ENCODE measurements around the gene MKLN1. TPM values are rescaled to one million over a fixed set of nuclear protein-coding genes. Genes with fewer than 3 reads are reported as not detected.
A peak's percentile ranks its signal among the peaks of the same experiment; 100 is the strongest.

Gene MKLN1
- total RNA-seq: 10 to 100 TPM; 46.7 to 56.2 TPM

DNA sequence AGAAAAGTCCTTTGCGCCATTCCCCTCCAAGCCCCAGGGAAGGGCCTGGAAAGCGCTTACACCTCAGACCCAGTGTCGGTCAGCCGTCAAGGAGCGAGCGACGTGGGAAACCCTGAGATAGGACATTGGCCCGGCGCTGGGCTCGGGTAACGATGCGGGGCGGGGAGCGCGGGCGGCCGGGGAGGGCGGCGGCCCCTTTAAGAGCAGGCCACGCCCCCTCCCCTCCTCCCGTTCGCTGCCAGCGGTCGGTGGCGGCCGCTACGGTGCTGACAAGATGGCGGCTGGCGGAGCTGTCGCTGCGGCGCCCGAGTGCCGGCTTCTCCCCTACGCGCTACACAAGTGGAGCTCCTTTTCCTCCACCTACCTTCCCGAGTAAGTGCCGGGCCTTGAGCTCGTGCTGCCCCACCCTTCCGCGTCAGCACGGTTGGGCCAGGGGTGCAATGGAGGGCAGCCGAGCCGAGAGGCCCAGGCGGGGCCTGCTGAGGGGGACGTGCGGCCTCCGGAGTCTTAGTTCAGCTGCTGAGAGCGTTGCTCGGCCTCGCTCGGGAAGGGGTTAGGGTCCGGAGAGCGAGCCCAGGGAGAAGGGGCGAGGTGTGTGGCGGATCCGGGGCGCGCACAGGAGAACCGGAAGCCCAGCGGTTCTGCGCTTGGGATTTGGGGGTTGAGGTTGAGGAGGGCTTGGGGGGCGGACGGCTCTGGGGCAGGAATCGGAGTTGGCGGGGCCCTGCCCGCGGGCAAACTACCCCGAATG is at the start of gene MKLN1:
Gene MKLN1, plus strand, starts transcription at position 251 of the 751 bp plus-strand sequence. Its CDS starts 24 bp downstream, at position 275.
- H3K4me3 Mint-ChIP-seq: peak within 1 kb of the TSS; percentile 92
- ATAC-seq: peak; percentile 99

GRCh38 chr7:131279044-131279443 is 48.6 kb upstream of the MKLN1 start:
- Mint-ChIP-seq H3K27ac (no peak overlapping the region), H3K4me1 (ENCODE audit: low read depth in 2 of 2) (no peaks in the 10 kb centered on the region), H3K9me3 (no peaks in the 10 kb centered on the region), H3K4me3 (no peak overlapping the region), H3K27me3 (peaks cover 0 to 4% of the 10 kb centered on the region in 2 donors), H3K36me3 (no peaks in the 10 kb centered on the region)
- ATAC-seq: no peak
- no peak for DNase-seq (ENCODE audit: low spot score)

More for the DNA sequence above, at the start of gene MKLN1:
- Mint-ChIP-seq H3K4me1 (ENCODE audit: low read depth in 2 of 2) (peaks cover 38 to 55% of the 10 kb centered on the region in 2 donors), H3K27ac (peak within 1 kb of the TSS; percentile 95 to 96), H3K27me3 (peaks cover 0 to 3% of the 10 kb centered on the region in 2 donors), H3K9me3 (no peaks in the 10 kb centered on the region), H3K36me3 (peaks cover 5% of the 10 kb centered on the region)
- peak; percentile 95 for DNase-seq (ENCODE audit: low spot score)

GRCh38 chr7:131281266-131282048 is 46.2 kb upstream of the MKLN1 start:
- Mint-ChIP-seq H3K4me1 (ENCODE audit: low read depth in 2 of 2) (no peaks in the 10 kb centered on the region), H3K36me3 (no peaks in the 10 kb centered on the region), H3K27me3 (no peaks in the 10 kb centered on the region), H3K27ac (no peak overlapping the region), H3K4me3 (no peak overlapping the region), H3K9me3 (no peaks in the 10 kb centered on the region)
- DNase-seq (ENCODE audit: low spot score) (no peak), ATAC-seq (no peak)

GRCh38 chr7:131284702-131285419 is 42.8 kb upstream of the MKLN1 start:
- ATAC-seq: no peak
- H3K27me3 Mint-ChIP-seq: no peaks in the 10 kb centered on the region
- no peak for DNase-seq (ENCODE audit: low spot score)
- no peak overlapping the region for H3K4me3 Mint-ChIP-seq
- H3K4me1 Mint-ChIP-seq (ENCODE audit: low read depth in 2 of 2): no peaks in the 10 kb centered on the region
- H3K9me3 Mint-ChIP-seq: no peaks in the 10 kb centered on the region
- H3K36me3 Mint-ChIP-seq: no peaks in the 10 kb centered on the region
- no peak overlapping the region for H3K27ac Mint-ChIP-seq

DNA sequence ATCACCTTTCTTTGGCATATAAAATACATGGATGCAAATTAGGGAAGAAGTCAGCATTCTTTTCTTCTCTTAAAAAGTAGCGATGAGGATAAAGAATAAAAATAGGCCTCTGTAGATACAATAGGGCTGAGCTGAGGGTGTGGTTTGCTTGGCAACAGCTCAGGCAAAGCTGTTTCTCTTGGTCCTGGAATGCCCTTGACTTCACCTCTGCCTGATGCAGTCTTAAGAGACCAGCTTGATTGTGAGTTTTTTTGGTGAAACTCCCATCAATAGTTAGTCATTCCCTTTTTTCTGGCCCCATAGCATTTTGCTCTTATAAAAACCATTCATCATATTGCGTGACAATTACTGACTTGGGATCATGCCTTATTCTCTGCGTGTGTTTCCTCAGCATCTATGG is 42.1 kb upstream of the MKLN1 start:
- no peaks in the 10 kb centered on the region for H3K27me3 Mint-ChIP-seq
- H3K9me3 Mint-ChIP-seq: no peaks in the 10 kb centered on the region
- no peak overlapping the region for H3K27ac Mint-ChIP-seq
- H3K4me3 Mint-ChIP-seq: no peak overlapping the region
- ATAC-seq: no peak
- no peak for DNase-seq (ENCODE audit: low spot score)
- no peaks in the 10 kb centered on the region for H3K4me1 Mint-ChIP-seq (ENCODE audit: low read depth in 2 of 2)
- no peaks in the 10 kb centered on the region for H3K36me3 Mint-ChIP-seq

DNA sequence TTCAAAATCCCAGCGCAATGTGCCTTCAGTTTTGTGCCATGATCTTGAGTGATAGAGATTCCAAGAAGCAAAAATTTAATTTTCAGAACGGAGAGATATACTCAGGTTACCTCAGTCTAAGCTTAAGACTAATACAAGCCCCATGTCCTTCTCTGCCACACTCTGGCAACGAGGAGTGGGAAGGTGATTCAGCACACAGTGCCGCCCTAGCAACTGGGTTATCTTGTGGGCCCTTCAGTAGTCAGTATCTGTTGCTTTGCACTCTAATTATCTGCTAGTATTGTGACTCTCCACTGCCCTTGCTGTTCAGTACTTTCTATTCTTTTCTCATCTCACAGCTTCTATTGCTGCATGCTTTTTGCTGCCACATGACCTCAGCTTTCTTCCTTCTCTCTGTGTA is 39.2 kb upstream of the MKLN1 start:
- Mint-ChIP-seq H3K4me3 (no peak overlapping the region), H3K27ac (no peak overlapping the region), H3K27me3 (no peaks in the 10 kb centered on the region), H3K36me3 (no peaks in the 10 kb centered on the region), H3K9me3 (no peaks in the 10 kb centered on the region), H3K4me1 (ENCODE audit: low read depth in 2 of 2) (no peaks in the 10 kb centered on the region)
- DNase-seq (ENCODE audit: low spot score) (no peak), ATAC-seq (no peak)

DNA sequence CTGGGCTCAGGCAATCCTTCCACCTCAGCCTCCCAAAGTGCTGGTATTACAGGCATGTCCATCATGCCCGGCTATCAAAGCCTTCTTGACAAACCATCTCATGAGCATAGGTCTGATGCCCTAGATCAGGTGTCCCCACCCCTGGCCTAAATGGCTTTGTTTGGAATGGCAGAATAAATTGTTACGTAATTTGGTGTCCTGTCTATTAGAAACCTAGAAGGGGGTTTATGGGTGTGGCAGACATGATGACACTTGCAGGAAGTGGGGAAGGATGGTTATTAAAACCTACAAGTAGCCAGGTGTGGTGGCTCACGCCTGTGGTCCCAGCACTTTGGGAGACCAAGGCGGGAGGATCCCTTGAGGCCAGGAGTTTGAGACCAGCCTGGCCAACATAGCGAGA is 38.6 kb upstream of the MKLN1 start:
- H3K27me3 Mint-ChIP-seq: peaks cover 0 to under 1% of the 10 kb centered on the region in 2 donors
- no peak overlapping the region for H3K27ac Mint-ChIP-seq
- ATAC-seq: no peak
- H3K36me3 Mint-ChIP-seq: no peaks in the 10 kb centered on the region
- H3K9me3 Mint-ChIP-seq: no peaks in the 10 kb centered on the region
- DNase-seq (ENCODE audit: low spot score): no peak
- no peak overlapping the region for H3K4me3 Mint-ChIP-seq
- H3K4me1 Mint-ChIP-seq (ENCODE audit: low read depth in 2 of 2): no peaks in the 10 kb centered on the region

DNA sequence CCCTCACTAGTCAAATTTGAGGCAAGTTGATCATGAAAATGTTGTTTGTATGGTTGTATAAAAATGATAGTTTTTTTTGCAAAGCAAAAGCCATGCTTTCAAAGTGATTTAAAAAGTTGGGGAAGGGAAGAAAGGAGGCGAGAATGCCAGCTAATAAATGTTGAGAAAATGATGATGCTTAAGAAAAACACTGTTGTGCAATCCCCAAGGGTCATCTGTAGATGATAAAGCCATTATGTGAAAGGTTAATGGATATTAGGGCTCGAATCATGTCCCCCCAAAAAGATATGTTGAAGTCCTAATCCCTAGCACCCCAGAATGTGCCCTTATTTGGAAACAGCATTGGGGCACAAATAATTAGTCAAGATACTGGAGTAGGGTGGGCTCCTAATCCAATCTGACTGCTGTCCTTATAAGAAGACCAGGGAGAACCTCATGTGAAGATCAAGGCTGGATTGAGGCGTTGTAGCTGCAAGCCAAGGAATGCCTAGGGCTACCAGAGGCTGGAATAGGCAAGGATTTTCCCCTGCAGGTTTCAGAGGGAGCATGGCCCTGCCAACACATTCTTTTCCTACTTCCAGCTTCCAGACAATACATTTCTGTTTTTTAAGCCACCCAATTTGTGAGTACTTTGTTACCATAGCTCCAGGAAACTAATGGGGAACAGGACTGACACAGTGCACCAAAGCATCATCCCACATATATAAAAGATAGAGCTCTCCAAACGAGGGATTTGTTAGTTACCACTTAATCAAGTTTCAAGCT is 35.4 kb upstream of the MKLN1 start:
- Mint-ChIP-seq H3K4me3 (no peak overlapping the region), H3K9me3 (no peaks in the 10 kb centered on the region)

DNA sequence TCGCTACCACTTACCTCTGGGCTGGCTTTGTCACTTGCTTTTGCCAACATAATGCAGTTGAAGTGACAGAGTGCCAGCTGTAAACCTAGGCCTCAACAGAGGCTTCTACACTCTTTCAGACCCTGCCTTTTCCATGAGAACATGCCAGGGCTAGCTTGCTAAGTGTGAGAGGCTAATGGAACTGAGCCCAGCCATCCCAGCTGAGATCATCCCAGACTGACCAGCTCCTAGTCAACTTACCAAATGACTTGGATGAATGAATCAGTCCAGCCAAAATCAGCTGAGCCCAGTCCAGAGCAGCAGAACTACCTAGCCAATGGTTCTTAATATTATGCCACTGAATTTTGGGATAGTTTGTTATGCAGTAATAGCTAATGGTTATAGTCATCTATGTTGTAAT is 34.7 kb upstream of the MKLN1 start:
- DNase-seq (ENCODE audit: low spot score): no peak
- H3K4me3 Mint-ChIP-seq: no peak overlapping the region
- H3K36me3 Mint-ChIP-seq: no peaks in the 10 kb centered on the region
- no peak overlapping the region for H3K27ac Mint-ChIP-seq
- H3K4me1 Mint-ChIP-seq (ENCODE audit: low read depth in 2 of 2): no peaks in the 10 kb centered on the region
- no peak for ATAC-seq
- peaks cover 0 to 8% of the 10 kb centered on the region in 2 donors for H3K27me3 Mint-ChIP-seq
- no peaks in the 10 kb centered on the region for H3K9me3 Mint-ChIP-seq

More for the DNA sequence above, 35.4 kb upstream of the MKLN1 start:
- ATAC-seq (no peak), DNase-seq (ENCODE audit: low spot score) (no peak)
- no peaks in the 10 kb centered on the region for H3K36me3 Mint-ChIP-seq
- H3K27ac Mint-ChIP-seq: no peak overlapping the region
- H3K27me3 Mint-ChIP-seq: peaks cover 0 to 8% of the 10 kb centered on the region in 2 donors
- no peaks in the 10 kb centered on the region for H3K4me1 Mint-ChIP-seq (ENCODE audit: low read depth in 2 of 2)

DNA sequence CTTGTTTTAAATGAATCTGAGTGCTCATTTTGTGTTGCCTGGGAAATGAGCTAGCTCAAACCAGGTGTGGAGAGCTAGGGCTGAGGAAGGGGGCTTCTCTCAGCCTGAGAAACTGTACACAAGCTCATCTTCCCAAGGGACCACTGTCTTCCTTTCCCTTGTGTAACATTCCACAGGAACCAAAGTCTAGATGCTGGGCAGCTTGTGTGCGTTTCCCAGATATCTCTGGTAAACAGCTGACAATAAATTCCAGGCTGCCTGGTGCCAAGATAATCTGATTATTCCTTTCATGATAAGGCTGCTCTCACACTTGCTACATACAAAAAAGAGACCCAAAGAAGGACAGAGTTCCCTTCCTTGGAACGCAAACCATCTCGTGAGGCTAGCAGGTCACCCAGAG is 33.1 kb upstream of the MKLN1 start:
- ATAC-seq (no peak), DNase-seq (ENCODE audit: low spot score) (no peak)
- H3K4me3 Mint-ChIP-seq: no peak overlapping the region
- peaks cover 0 to 8% of the 10 kb centered on the region in 2 donors for H3K27me3 Mint-ChIP-seq
- H3K36me3 Mint-ChIP-seq: no peaks in the 10 kb centered on the region
- H3K9me3 Mint-ChIP-seq: no peaks in the 10 kb centered on the region
- no peaks in the 10 kb centered on the region for H3K4me1 Mint-ChIP-seq (ENCODE audit: low read depth in 2 of 2)
- H3K27ac Mint-ChIP-seq: no peak overlapping the region

DNA sequence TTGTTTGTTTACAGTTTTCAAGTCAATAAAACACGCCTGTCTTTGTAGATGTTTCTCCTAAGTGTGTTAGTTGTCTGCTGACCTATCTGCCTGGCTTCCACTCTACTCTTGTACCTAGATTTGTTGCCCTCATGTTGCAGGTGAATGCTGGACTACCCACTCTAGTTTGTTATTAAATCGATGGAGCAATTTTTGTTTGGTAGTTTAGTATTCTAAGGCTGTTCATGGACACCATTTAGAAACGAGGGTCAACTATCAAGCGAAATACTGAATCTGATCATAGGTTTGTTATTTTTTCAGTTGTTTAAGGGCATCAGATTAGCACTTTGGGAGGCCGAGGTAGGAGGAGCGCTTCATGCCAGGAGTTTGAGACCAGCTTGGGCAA is 29.1 kb upstream of the MKLN1 start:
- H3K36me3 Mint-ChIP-seq: no peaks in the 10 kb centered on the region
- peaks cover 8 to 12% of the 10 kb centered on the region in 2 donors for H3K27me3 Mint-ChIP-seq
- no peak overlapping the region for H3K4me3 Mint-ChIP-seq
- no peak for ATAC-seq
- no peaks in the 10 kb centered on the region for H3K4me1 Mint-ChIP-seq (ENCODE audit: low read depth in 2 of 2)
- no peak for DNase-seq (ENCODE audit: low spot score)
- H3K27ac Mint-ChIP-seq: no peak overlapping the region
- no peaks in the 10 kb centered on the region for H3K9me3 Mint-ChIP-seq

GRCh38 chr7:131299074-131299473 is 28.6 kb upstream of the MKLN1 start:
- H3K4me1 Mint-ChIP-seq (ENCODE audit: low read depth in 2 of 2): no peaks in the 10 kb centered on the region
- no peaks in the 10 kb centered on the region for H3K36me3 Mint-ChIP-seq
- H3K9me3 Mint-ChIP-seq: no peaks in the 10 kb centered on the region
- no peak for ATAC-seq
- DNase-seq (ENCODE audit: low spot score): no peak
- peaks cover 8 to 11% of the 10 kb centered on the region in 2 donors for H3K27me3 Mint-ChIP-seq
- H3K27ac Mint-ChIP-seq: no peak overlapping the region
- no peak overlapping the region for H3K4me3 Mint-ChIP-seq

DNA sequence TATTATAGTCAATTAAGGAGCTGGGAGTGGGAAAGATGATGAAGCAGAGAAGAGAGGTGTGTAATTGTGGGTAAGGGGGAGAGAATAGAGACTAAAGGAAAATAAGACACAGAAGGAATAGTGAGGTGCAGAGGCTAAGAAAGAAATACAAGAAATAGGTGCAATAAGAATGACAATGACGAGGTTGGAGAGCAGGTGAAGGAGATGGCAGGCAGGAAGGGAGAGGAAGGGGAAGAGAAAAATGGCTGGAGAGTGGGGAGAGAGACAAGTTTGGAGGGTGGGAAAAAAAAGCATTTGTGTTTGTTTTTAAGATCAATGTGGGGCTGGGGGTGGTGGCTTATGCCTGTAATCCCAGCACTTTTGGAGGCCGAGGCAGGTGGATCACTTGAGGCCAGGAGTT is 27.6 kb upstream of the MKLN1 start:
- Mint-ChIP-seq H3K27me3 (peaks cover 3 to 8% of the 10 kb centered on the region in 2 donors), H3K9me3 (no peaks in the 10 kb centered on the region), H3K4me3 (no peak overlapping the region), H3K36me3 (no peaks in the 10 kb centered on the region), H3K27ac (no peak overlapping the region), H3K4me1 (ENCODE audit: low read depth in 2 of 2) (no peaks in the 10 kb centered on the region)
- DNase-seq (ENCODE audit: low spot score) (no peak), ATAC-seq (no peak)

All from natural killer cell treated with Interleukin-12 subunit alpha and Interleukin-12 subunit beta and Interleukin-15 and Interleukin-18, amount 100 ng/mL, for 72 hours (primary cell).